ENCODE measurements around the gene CENPM.

DNA sequence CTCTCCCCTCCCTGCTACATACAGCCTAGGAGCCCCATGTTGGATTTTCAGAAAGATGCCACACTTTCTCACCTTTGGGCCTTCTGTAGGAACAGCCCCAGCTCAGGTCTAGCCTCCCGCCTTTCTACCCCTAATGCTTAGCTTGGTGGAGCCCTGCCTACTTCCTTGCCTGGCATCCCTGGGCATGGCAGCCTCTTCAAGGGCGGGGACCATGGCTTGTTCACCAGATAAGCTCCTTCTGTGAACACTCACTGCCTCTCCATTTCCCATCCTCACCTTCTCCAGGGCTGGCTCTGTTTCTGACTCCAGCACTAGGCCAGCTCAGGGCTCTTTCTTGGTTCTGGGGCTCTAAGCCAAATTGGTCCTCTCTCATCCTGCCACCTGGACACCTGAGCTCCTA is 23.6 kb upstream of the CENPM start:
- TF ChIP-seq SUZ12 (IDR thresholded peaks at IDR 0.05; ENCODE audit: extremely low read depth, insufficient read depth, insufficient read length), result no peak
- no peak for TF ChIP-seq YY1 (IDR thresholded peaks at IDR 0.05; ENCODE audit: insufficient read depth, insufficient read length)
